Measurements from ENCODE around the gene THOC2.

DNA sequence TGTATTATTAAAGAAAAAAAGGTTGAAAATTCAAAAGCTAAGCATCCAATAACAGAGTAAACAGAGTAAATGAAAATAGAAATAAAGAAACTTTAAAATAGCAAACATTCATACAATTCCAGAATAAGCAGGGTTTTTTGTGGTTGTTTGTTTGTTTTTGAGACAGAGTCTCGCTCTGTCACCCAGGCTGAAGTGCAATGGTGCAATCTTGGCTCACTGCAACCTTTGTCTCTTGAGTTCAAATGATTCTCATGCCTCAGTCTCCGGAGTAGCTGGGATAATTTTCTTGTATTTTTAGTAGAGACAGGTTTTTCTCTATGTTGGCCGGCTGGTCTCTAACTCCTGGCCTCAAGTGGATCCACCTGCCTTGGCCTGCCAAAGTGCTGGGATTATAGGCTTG, 6.6 kb upstream of the THOC2 start:
- TF ChIP-seq FOXK2 (IDR thresholded peaks at IDR 0.05) (no peak), FOXA1 (IDR thresholded peaks at IDR 0.05) (no peak), FOXM1 (IDR thresholded peaks at IDR 0.05; ENCODE audit: borderline replicate concordance) (no peak), HDGF (IDR thresholded peaks at IDR 0.05; ENCODE audit: borderline replicate concordance) (no peak), SP1 (IDR thresholded peaks at IDR 0.05) (no peak), BHLHE40 (IDR thresholded peaks at IDR 0.05; ENCODE audit: borderline replicate concordance) (no peak), ELF4 (IDR thresholded peaks at IDR 0.05) (no peak)
- TF ChIP-seq, protein P1, sequence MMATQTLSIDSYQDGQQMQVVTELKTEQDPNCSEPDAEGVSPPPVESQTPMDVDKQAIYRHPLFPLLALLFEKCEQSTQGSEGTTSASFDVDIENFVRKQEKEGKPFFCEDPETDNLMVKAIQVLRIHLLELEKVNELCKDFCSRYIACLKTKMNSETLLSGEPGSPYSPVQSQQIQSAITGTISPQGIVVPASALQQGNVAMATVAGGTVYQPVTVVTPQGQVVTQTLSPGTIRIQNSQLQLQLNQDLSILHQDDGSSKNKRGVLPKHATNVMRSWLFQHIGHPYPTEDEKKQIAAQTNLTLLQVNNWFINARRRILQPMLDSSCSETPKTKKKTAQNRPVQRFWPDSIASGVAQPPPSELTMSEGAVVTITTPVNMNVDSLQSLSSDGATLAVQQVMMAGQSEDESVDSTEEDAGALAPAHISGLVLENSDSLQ (IDR thresholded peaks at IDR 0.05): no peak

All from HEK293T (cell line).